GM19467 (cell line): ENCODE measurements around the gene FARSB.
"Not testable (repeated sequence)": the region's sequence is repeated elsewhere in the genome, so short reads cannot be mapped to it uniquely, and the experiment has no call there.

Source experiments
- ATAC-seq: cut with Tn5 transposase; IDR thresholded peaks from one replicate; pipeline ENCODE4 v1.9.1; 2021; ENCODE audit warnings: mild to moderate bottlenecking, moderate library complexity; ENCODE audit not compliant: unreplicated experiment

The FARSB gene

GRCh38 chr2:222609381-222609780 lies 46.5 kb downstream of the FARSB start:
- no peak for ATAC-seq

- no peak for ATAC-seq
These were observed 47.8 kb downstream of the FARSB start for GRCh38 chr2:222608081-222608480.

DNA sequence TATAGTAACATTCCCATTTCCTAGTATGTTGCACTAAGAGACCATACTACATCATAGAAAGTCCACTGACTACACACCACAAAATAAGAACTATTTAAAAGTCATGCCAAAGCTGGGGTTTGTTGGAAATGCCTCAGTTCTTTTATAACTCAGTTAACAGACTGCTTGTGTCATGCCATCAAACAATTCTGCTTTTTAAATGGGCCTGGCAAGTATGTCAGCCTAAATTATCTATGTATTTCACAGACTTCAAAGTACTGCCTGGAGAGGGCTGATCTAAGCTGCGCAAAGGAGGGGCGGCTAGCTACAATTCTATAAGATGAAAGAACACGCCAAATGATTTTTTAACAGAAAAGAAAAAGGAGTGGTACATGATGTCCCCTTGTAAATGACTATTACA lies 49.6 kb downstream of the FARSB start:
- no peak for ATAC-seq

DNA sequence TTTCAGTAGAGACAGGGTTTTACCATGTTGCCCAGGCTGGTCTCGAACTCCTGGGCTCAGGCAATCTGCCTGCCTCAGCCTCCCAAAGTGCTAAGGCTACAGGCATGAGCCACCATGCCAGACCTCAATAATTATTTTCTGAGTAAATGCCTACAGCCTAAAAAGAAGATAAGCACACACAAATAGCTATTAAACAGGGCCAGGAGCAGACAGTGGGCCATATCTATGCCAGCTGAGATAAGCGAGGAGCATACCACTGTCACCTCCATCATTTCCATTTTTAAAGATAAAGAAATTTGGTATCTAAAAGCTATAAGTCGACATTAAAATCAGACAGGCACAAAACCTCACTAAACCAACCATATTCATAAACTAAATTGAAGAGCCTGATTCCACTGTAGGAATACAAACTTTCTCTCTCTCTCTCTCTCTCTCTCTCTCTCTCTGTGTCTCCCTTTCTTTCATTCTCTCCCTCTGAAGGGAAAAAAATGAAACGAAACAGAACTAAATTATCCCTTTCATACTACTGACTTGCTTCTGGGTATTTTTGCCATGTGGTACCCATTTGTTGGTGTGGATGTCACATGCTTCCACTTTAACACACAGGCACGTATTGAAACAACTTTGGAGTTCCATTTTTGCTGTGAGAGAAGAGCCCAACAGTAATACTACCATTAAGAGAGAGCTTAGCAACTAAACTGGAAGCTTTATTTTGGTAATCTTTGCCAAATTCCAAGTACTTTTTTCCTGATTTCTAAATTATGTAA lies 51.0 kb downstream of the FARSB start:
- ATAC-seq = no peak

DNA sequence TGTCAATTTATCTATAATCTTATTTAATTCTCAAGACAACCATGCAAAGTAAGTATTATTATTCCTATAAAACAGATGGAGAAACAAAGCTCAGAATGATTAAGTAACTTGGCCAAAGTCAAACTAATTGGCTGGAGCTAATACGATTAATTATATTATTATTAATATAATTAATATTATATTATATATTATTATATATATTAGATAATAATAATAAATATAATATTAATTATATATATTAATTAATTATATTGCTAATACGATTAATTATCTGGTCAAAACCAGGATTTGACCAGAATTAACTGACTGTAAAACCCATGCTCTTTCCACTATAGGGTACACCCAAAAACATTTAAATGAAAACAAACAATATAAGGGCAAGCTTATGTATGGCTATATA lies 52.4 kb downstream of the FARSB start:
- ATAC-seq = no peak

- no peak for ATAC-seq
These were observed 57.3 kb downstream of the FARSB start for GRCh38 chr2:222598611-222599010.

- no peak for ATAC-seq
These were observed 60.3 kb downstream of the FARSB start for GRCh38 chr2:222595581-222595980.

- no peak for ATAC-seq
These were observed 61.2 kb downstream of the FARSB start for GRCh38 chr2:222594679-222595078.

DNA sequence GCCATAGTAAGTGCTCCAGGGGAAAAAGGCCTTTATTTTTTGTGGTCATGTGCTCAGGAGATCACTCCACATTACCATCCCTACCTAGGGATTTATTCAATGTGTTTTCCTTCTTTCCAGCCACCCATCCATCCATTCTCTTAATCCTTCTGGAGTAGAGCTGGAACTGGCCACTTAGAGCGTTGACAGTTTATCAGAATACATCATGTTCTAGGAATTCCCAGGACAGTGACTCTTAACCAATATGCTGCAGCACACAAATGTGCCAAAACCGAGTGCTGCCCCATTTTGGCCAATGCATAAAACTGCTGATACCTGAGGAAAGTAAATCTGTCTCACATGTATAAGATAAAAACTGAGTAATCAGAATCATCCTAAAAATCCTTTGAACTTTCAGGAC lies 63.7 kb downstream of the FARSB start:
- no peak for ATAC-seq

DNA sequence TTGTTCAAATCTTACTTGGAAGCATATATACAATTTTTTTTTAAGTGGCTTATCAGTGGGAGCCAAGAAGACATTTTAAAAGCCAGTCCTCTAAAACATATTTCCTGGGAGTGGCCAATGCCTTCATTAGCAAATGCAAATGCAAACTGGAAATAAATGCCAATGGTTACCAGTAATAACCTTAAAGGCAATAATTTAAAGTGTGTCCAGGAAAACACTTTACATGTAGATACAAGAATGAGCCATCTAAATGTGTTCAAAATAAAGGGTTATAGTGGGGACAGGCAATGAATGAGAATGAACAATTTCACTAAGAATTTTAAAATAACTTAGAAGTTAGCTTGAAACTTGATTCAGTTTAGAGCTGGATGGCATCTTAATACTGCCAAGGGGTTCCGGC lies 64.2 kb downstream of the FARSB start:
- no peak for ATAC-seq

DNA sequence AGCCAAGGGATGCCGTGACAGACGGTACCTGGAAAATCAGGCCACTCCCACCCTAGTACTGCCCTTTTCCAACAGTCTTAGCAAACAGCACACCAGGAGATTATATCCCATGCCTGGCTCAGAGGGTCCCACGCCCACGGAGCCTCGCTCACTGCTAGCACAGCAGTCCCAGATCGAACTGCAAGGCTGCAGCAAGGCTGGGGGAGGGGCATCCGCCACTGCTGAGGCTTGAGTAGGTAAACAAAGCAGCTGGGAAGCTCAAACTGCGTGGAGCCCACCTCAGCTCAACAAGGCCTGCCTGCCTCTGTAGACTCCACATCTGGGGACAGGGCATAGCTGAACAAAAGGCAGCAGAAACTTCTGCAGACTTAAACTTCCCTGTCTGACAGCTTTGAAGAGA lies 71.3 kb downstream of the FARSB start:
- not testable (repeated sequence) for ATAC-seq

GRCh38 chr2:222582928-222583327 lies 73.0 kb downstream of the FARSB start:
- no peak for ATAC-seq

DNA sequence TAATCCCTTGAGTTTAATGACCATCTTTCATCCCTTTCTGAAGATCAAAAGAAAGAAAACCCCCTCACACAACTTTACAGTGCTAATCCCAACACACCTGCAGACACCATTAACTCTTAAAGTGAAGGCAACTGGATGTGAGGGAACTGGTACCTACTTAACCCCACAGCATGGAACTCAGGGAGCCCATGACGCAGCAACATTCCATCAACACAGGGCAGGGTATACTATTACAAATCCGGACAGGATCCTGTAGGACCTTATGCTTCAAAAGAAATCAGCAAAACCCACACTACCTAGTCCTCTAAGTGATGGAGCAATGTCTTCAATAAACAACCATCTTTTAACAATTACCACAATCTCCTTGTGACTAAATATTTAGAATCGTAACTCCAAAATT lies 78.6 kb downstream of the FARSB start:
- ATAC-seq = no peak

GRCh38 chr2:222576171-222577081 lies 79.5 kb downstream of the FARSB start:
- ATAC-seq = no peak

- ATAC-seq = no peak
These were observed 80.3 kb downstream of the FARSB start for GRCh38 chr2:222575618-222576017.

DNA sequence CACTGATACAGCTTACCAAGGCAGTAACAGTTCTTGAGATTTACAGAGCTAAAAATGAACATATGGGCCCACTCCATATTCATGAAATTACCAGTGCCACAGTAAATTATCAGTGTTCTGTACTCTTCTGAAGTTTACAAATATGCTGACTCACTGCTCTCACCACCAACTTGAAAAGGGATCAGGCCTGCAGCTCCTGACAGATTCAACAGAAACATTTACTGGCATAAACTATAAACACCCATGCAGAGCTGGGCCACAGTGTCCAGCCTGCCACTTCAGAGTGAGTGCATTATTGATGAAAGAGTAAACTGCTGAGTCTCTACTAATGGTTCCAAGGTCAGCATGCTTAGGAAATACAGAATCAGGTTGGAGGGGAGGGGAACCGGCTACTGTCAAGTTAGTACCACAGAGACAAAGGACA lies 83.1 kb downstream of the FARSB start:
- ATAC-seq = no peak

GRCh38 chr2:222572264-222572721 lies 83.6 kb downstream of the FARSB start:
- no peak for ATAC-seq

DNA sequence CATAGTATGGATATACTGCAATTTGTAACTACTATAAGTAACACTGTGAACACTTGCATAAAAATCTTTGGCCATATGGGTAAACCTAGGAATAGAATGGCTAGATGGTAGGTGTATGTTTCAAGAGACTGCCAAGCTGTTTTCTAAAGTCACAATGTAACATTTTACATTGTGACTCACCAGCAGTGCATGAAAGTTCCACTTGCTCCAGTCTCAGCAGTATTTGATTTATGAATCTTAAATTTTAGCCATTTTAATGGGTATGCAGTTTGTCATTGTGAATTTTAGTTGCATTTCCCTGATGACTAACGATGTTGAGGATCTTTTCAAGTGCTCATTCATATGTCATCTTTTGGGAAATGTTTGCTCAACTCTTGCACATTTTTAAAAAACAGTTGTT lies 86.1 kb downstream of the FARSB start:
- no peak for ATAC-seq

- no peak for ATAC-seq
These were observed 87.0 kb downstream of the FARSB start for GRCh38 chr2:222568865-222569264.

DNA sequence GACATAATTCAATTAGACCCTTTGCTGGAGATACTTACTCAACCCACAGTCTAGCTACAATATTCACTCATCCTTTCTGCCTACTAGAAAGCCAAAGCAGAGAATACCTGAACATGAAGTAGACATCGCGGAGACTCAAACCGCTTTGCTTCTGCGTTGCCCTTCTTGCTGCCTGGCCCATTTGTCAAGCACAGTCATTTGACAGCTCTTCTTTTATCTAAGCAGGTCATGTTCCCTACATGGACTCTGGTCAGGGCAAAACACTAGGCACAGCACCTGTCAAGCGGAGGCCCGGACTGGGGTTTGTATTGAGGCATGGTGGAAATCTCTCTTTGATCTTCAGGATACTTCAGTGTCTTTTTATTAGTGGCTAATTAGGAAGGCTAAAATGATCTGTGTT lies 89.7 kb downstream of the FARSB start:
- no peak for ATAC-seq

- ATAC-seq = no peak
These were observed 92.0 kb downstream of the FARSB start for GRCh38 chr2:222563936-222564335.

DNA sequence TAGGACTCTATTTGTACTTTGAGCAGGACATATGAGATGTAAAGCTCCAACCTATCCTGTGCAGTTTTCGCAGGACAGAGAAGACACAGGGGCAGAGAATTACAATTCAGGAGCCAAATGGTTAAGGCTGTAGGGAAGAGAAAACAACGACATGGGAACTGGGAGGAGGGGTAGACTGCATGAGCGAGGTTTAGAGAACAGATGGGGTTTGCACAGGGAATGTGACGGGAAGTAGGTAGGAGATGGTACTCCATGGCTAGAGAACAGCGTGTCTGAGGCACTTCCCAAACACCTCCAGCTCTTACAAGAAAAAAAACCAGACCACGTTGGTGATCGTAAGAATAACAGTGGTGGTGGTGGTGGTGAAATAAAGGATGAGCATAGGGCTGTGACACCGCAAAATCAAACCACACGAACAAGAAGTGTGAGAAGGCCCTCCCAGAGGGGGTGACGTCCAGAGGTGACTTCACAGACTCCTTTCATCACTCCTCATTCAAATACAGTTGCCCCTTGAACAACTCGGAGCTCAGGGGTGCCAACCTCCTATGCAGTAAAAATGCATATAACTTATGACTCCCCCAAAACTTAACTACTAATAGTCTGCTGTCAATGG lies 92.7 kb downstream of the FARSB start:
- ATAC-seq = no peak
